Breast epithelium (tissue), 3 donors: ENCODE measurements around the gene RRAD.

Experiments
- POLR2A ChIP-seq: fragments of 450-650 bp; IDR thresholded peaks from one replicate; pipeline ENCODE4 v1.6.1; 2016; ENCODE audit warnings: antibody characterized with exemption, mild to moderate bottlenecking, moderate library complexity
- POLR2AphosphoS5 ChIP-seq, 3 donors: sonication (generic); formaldehyde crosslinking; IDR thresholded peaks; one replicate each; pipeline ENCODE4 v1.6.1; 2017; ENCODE audit warnings: antibody characterized with exemption in 3 of 3
- TF ChIP-seq, protein P1 (sequence below), 3 donors: fragments of 450-650 bp; IDR thresholded peaks; one replicate each; pipeline ENCODE4 v1.5.1; 2016 to 2017; ENCODE audit warnings: antibody characterized with exemption in 3 of 3, mild to moderate bottlenecking in 3 of 3, moderate library complexity in 3 of 3

DNA sequence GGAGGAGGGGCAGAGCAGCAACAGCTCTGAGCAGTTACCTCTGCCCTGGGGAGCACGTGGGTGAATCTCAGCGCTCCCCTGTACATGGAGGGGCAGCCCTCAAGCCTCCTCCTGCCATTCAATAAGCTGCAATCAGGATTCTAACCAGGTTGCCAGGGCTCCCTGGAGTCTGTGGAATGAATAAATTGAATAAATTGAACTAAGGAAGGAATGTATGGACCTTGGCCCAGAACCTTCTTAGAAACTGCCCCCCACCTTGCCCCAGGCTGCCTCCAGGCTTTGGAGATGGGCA is 5.1 kb downstream of the RRAD start:
- TF ChIP-seq, protein P1, sequence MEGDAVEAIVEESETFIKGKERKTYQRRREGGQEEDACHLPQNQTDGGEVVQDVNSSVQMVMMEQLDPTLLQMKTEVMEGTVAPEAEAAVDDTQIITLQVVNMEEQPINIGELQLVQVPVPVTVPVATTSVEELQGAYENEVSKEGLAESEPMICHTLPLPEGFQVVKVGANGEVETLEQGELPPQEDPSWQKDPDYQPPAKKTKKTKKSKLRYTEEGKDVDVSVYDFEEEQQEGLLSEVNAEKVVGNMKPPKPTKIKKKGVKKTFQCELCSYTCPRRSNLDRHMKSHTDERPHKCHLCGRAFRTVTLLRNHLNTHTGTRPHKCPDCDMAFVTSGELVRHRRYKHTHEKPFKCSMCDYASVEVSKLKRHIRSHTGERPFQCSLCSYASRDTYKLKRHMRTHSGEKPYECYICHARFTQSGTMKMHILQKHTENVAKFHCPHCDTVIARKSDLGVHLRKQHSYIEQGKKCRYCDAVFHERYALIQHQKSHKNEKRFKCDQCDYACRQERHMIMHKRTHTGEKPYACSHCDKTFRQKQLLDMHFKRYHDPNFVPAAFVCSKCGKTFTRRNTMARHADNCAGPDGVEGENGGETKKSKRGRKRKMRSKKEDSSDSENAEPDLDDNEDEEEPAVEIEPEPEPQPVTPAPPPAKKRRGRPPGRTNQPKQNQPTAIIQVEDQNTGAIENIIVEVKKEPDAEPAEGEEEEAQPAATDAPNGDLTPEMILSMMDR (IDR thresholded peaks at IDR 0.05) = no peak
- TF ChIP-seq POLR2A (no peak), POLR2AphosphoS5 (IDR thresholded peaks at IDR 0.05) (no peak)
